A549 (cell line): ENCODE data around the gene C19orf53. TPM values are rescaled to one million over a fixed set of nuclear protein-coding genes. Genes with fewer than 3 reads are reported as not detected.

Experiments used
- ATAC-seq, 2 experiments: fragments of 200-7000 bp in 1 of 2; fragments of >200 bp in 1 of 2; cut with Nextera tagmentation in 1 of 2; cut with Tn5 transposase in 1 of 2; 3 replicates each; pipeline versions ENCODE4 v1.8.0 to v1.9.1; 2018 to 2020; ENCODE audit warnings: mild to moderate bottlenecking in 1 of 2, moderate library complexity in 1 of 2
- CTCF ChIA-PET: fragments of 300-600 bp; sonication (Branson Sonifier 250); formaldehyde crosslinking; extraction: SDS; loops from one replicate; lab custom pipeline; 2021; ENCODE audit warnings: antibody characterized with exemption, inconsistent platforms; lab: Yijun Ruan, JAX
- POLR2A ChIA-PET: fragments of 350-600 bp; formaldehyde crosslinking; extraction: SDS; loops from one replicate; lab custom pipeline; 2021; ENCODE audit warnings: antibody characterized with exemption, inconsistent platforms; lab: Yijun Ruan, JAX
- DNase-seq, 2 experiments: peaks; one replicate each; pipeline versions ENCODE4 v3.0.0 to v3.0.0-alpha.2; 2011 to 2016; ENCODE audit warnings: low read depth in 1 of 2, low spot score in 1 of 2
- FAIRE-seq: peaks from 2 replicates; lab custom pipeline; 2011; peaks lifted over from hg19 to GRCh38; lab: Jason Lieb, UNC
- H3K27ac ChIP-seq, 2 experiments: fragments of >200 bp; sonication (Bioruptor Twin); formaldehyde crosslinking; 3 replicates each; pipeline ENCODE4 v1.5.1; 2016 to 2017
- H3K4me1 ChIP-seq: fragments of >200 bp; sonication (Bioruptor Twin); formaldehyde crosslinking; 3 replicates; pipeline ENCODE4 v1.6.1; 2016
- H3K4me2 ChIP-seq: fragments of >200 bp; sonication (Bioruptor Twin); formaldehyde crosslinking; 3 replicates; pipeline ENCODE4 v1.6.1; 2016
- H3K4me3 ChIP-seq: fragments of >200 bp; sonication (Bioruptor Twin); formaldehyde crosslinking; 3 replicates; pipeline ENCODE4 v1.5.1; 2016
- H3K9me3 ChIP-seq: fragments of >200 bp; sonication (Bioruptor Twin); formaldehyde crosslinking; 3 replicates; pipeline ENCODE4 v1.6.1; 2016
- BHLHE40 ChIP-seq: IDR thresholded peaks from 2 replicates; pipeline ENCODE4 v1.6.1; 2012; ENCODE audit warnings: low read depth, low read length, inconsistent platforms
- CBX2 ChIP-seq: fragments of 200-600 bp; sonication (generic); IDR thresholded peaks from 2 replicates; pipeline ENCODE4 v1.6.1; 2016; ENCODE audit warnings: low read depth, mild to moderate bottlenecking, borderline replicate concordance
- CEBPB ChIP-seq, 2 experiments: fragments of >200 bp in 1 of 2; sonication (Bioruptor Twin) in 1 of 2; formaldehyde crosslinking in 1 of 2; IDR thresholded peaks; 2 replicates each; pipeline ENCODE4 v1.6.1; 2012 to 2016
- CHD2 ChIP-seq: fragments of 150-350 bp; IDR thresholded peaks from 2 replicates; pipeline ENCODE4 v1.6.1; 2014; ENCODE audit warnings: low read length; ENCODE audit not compliant: partially characterized antibody
- CHD4 ChIP-seq: fragments of 200-600 bp; sonication (generic); IDR thresholded peaks from 2 replicates; pipeline ENCODE4 v1.6.1; 2016; ENCODE audit warnings: antibody characterized with exemption, mild to moderate bottlenecking, borderline replicate concordance
- EP300 ChIP-seq, 2 experiments: fragments of >200 bp; sonication (Bioruptor Twin); formaldehyde crosslinking; IDR thresholded peaks; 2 replicates in 1 of 2; 3 replicates in 1 of 2; pipeline ENCODE4 v1.6.1; 2016 to 2017
- FOSB ChIP-seq: fragments of 250-450 bp; sonication (Bioruptor Pico); IDR thresholded peaks from 2 replicates; pipeline ENCODE4 v1.5.0; 2020; ENCODE audit warnings: mild to moderate bottlenecking, moderate library complexity
- FOXS1 ChIP-seq: fragments of 250-450 bp; sonication (Bioruptor Pico); IDR thresholded peaks from 2 replicates; pipeline ENCODE4 v1.5.0; 2020; ENCODE audit warnings: mild to moderate bottlenecking, moderate library complexity
- HDAC2 ChIP-seq: fragments of 200-600 bp; sonication (generic); IDR thresholded peaks from 2 replicates; pipeline ENCODE4 v1.6.1; 2016
- HOXA7 ChIP-seq: fragments of 250-450 bp; sonication (Bioruptor Pico); IDR thresholded peaks from 2 replicates; pipeline ENCODE4 v1.5.0; 2020; ENCODE audit warnings: mild to moderate bottlenecking, moderate library complexity
- HOXB5 ChIP-seq: fragments of 250-450 bp; sonication (Bioruptor Pico); IDR thresholded peaks from 2 replicates; pipeline ENCODE4 v1.5.0; 2020; ENCODE audit warnings: mild to moderate bottlenecking, moderate library complexity
- NPAS2 ChIP-seq: fragments of 250-450 bp; sonication (Bioruptor Pico); IDR thresholded peaks from 2 replicates; pipeline ENCODE4 v1.8.0; 2022; ENCODE audit warnings: mild to moderate bottlenecking, moderate library complexity, borderline replicate concordance
- NR3C1 ChIP-seq: fragments of >200 bp; sonication (Bioruptor Twin); formaldehyde crosslinking; IDR thresholded peaks from 3 replicates; pipeline ENCODE4 v1.6.1; 2017
- POLR2A ChIP-seq: IDR thresholded peaks from 2 replicates; pipeline ENCODE4 v1.6.1; 2012; ENCODE audit warnings: mild to moderate bottlenecking, low read length
- POLR2AphosphoS2 ChIP-seq: conservative IDR thresholded peaks from 2 replicates; pipeline ENCODE4 v1.6.1; 2012; ENCODE audit warnings: low read length, improper control_type of control experiment, inconsistent platforms
- RCOR1 ChIP-seq: fragments of 150-350 bp; IDR thresholded peaks from 2 replicates; pipeline ENCODE4 v1.6.1; 2014; ENCODE audit warnings: antibody characterized with exemption, low read length, low read depth
- RFX5 ChIP-seq: fragments of 450-650 bp; IDR thresholded peaks from 2 replicates; pipeline ENCODE4 v1.7.1; 2014; ENCODE audit warnings: antibody characterized with exemption, mild to moderate bottlenecking, moderate library complexity
- RNF2 ChIP-seq: fragments of 200-600 bp; sonication (generic); IDR thresholded peaks from 2 replicates; pipeline ENCODE4 v1.6.1; 2016; ENCODE audit warnings: low read depth, mild to moderate bottlenecking, antibody characterized with exemption, moderate library complexity, borderline replicate concordance
- SMC3 ChIP-seq: fragments of >200 bp; sonication (Bioruptor Twin); formaldehyde crosslinking; IDR thresholded peaks from 3 replicates; pipeline ENCODE4 v1.6.1; 2018; ENCODE audit warnings: inconsistent platforms
- TP53 ChIP-seq: fragments of 250-450 bp; sonication (Bioruptor Pico); IDR thresholded peaks from 2 replicates; pipeline ENCODE4 v1.5.0; 2021; ENCODE audit warnings: mild to moderate bottlenecking, moderate library complexity
- ZSCAN20 ChIP-seq: fragments of 250-450 bp; sonication (Bioruptor Pico); IDR thresholded peaks from 2 replicates; pipeline ENCODE4 v1.8.0; 2022; ENCODE audit warnings: mild to moderate bottlenecking, moderate library complexity
- WGBS: methylation state at CpG from one replicate; pipeline ENCODE4 v1.1.6; 2017; ENCODE audit errors: missing lambda C conversion rate; 5-methylcytosine and 5-hydroxymethylcytosine counted together
- polyA plus RNA-seq, 4 experiments: library from polyadenylated mRNA; depleted of rRNA in 3 of 4; stranded (reverse); fragments of >200 nt; fragmentation: RNase III in 1 of 4; extraction: RNeasy Plus Mini Kit Qiagen cat#74134 plus additional on column Dnase treatment in 1 of 4; gene quantifications; 2 replicates in 3 of 4; 3 replicates in 1 of 4; pipeline ENCODE4 v1.2.3, GENCODE V29; 2011 to 2017
- TF ChIP-seq, protein P1 (sequence below): fragments of >200 bp; sonication (Bioruptor Twin); formaldehyde crosslinking; IDR thresholded peaks from 2 replicates; pipeline ENCODE4 v1.6.1; 2016
- TF ChIP-seq, protein P2 (sequence below): fragments of 250-450 bp; sonication (Bioruptor Pico); IDR thresholded peaks from 2 replicates; pipeline ENCODE4 v1.5.0; 2020; ENCODE audit warnings: low read depth, mild to moderate bottlenecking, moderate library complexity
- TF ChIP-seq, protein P3 (sequence below): IDR thresholded peaks from 2 replicates; pipeline ENCODE4 v1.6.1; 2012
- TF ChIP-seq, protein P4 (sequence below): fragments of >200 bp; sonication (Bioruptor Twin); formaldehyde crosslinking; IDR thresholded peaks from 3 replicates; pipeline ENCODE4 v1.6.1; 2016
- TF ChIP-seq, protein P5 (sequence below): fragments of >200 bp; sonication (Bioruptor Twin); formaldehyde crosslinking; IDR thresholded peaks from 3 replicates; pipeline ENCODE4 v1.5.1; 2016
- TF ChIP-seq, protein P6 (sequence below): IDR thresholded peaks from 2 replicates; pipeline ENCODE4 v1.6.1; 2012; ENCODE audit warnings: low read depth, borderline replicate concordance
- TF ChIP-seq, protein P7 (sequence below): fragments of 200-600 bp; sonication (generic); IDR thresholded peaks from 2 replicates; pipeline ENCODE4 v1.6.1; 2016; ENCODE audit warnings: antibody characterized with exemption, mild to moderate bottlenecking, moderate library complexity

C19orf53 gene
- polyA plus RNA-seq, 2 of the 4 experiments (the other 2 are of a cell fraction): 105 to 143 TPM

DNA sequence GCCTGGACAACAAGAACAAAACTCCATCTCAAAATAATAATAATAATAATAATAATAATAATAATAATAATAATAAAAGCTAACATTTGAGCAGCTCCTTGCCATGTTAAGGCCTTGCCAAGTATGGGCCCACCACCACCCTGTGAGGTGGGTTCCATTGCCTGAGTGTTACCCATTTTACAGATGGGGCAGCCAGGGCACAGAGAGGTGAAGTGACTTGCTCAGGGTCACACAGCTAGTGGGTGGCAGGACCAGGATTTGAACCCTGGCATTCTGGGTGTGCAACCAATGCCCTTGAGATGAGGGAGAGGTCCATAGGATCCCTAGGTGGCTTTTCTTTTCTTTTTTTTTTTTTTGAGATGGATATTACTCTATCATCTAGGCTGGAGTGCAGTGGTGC is 50.4 kb downstream of the C19orf53 start:
- Histone ChIP-seq H3K9me3 (no peaks in the 10 kb centered on the region), H3K4me2 (no peak overlapping the region), H3K27ac (no peak overlapping the region), H3K4me3 (no peak overlapping the region)
- ATAC-seq: no peak
- TF ChIP-seq RCOR1: no peak
- TF ChIP-seq HOXA7 (CRISPR knock-in tag): no peak
- TF ChIP-seq FOXS1 (CRISPR knock-in tag): no peak
- TF ChIP-seq, protein P1, sequence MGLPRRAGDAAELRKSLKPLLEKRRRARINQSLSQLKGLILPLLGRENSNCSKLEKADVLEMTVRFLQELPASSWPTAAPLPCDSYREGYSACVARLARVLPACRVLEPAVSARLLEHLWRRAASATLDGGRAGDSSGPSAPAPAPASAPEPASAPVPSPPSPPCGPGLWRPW: no peak
- no peak for TF ChIP-seq FOSB (CRISPR knock-in tag)
- TF ChIP-seq HDAC2: no peak
- no peak for TF ChIP-seq HOXB5 (CRISPR knock-in tag)
- no peak for TF ChIP-seq RFX5
- no peak for TF ChIP-seq NPAS2 (CRISPR knock-in tag)
- TF ChIP-seq ZSCAN20 (CRISPR knock-in tag): no peak
- TF ChIP-seq POLR2A: no peak
- no peak for TF ChIP-seq CHD2
- TF ChIP-seq, protein P2, sequence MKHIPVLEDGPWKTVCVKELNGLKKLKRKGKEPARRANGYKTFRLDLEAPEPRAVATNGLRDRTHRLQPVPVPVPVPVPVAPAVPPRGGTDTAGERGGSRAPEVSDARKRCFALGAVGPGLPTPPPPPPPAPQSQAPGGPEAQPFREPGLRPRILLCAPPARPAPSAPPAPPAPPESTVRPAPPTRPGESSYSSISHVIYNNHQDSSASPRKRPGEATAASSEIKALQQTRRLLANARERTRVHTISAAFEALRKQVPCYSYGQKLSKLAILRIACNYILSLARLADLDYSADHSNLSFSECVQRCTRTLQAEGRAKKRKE: no peak
- TF ChIP-seq, protein P3, sequence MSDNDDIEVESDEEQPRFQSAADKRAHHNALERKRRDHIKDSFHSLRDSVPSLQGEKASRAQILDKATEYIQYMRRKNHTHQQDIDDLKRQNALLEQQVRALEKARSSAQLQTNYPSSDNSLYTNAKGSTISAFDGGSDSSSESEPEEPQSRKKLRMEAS: no peak
- TF ChIP-seq, protein P4, sequence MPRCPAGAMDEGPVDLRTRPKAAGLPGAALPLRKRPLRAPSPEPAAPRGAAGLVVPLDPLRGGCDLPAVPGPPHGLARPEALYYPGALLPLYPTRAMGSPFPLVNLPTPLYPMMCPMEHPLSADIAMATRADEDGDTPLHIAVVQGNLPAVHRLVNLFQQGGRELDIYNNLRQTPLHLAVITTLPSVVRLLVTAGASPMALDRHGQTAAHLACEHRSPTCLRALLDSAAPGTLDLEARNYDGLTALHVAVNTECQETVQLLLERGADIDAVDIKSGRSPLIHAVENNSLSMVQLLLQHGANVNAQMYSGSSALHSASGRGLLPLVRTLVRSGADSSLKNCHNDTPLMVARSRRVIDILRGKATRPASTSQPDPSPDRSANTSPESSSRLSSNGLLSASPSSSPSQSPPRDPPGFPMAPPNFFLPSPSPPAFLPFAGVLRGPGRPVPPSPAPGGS: no peak
- TF ChIP-seq EP300 (IDR thresholded peaks at IDR 0.05): no peak
- no peak for TF ChIP-seq SMC3
- TF ChIP-seq RNF2: no peak
- TF ChIP-seq, protein P5, sequence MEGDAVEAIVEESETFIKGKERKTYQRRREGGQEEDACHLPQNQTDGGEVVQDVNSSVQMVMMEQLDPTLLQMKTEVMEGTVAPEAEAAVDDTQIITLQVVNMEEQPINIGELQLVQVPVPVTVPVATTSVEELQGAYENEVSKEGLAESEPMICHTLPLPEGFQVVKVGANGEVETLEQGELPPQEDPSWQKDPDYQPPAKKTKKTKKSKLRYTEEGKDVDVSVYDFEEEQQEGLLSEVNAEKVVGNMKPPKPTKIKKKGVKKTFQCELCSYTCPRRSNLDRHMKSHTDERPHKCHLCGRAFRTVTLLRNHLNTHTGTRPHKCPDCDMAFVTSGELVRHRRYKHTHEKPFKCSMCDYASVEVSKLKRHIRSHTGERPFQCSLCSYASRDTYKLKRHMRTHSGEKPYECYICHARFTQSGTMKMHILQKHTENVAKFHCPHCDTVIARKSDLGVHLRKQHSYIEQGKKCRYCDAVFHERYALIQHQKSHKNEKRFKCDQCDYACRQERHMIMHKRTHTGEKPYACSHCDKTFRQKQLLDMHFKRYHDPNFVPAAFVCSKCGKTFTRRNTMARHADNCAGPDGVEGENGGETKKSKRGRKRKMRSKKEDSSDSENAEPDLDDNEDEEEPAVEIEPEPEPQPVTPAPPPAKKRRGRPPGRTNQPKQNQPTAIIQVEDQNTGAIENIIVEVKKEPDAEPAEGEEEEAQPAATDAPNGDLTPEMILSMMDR: no peak
- TF ChIP-seq, all 56 proteins: peak for 0
- FAIRE-seq: no peak
- 0 out of 3 replicates have a peak, but pooled peaks cover 2% of the 10 kb centered on the region for H3K4me1 ChIP-seq
- ChIA-PET CTCF (interaction anchor here (0.9 to 2.8 kb wide), 3 partner anchors 19 to 37 kb away, joined by 3 to 9 read pairs (median 6); no protein-coding TSS in a partner anchor), POLR2A (no interaction called here)
- no peak for DNase-seq

DNA sequence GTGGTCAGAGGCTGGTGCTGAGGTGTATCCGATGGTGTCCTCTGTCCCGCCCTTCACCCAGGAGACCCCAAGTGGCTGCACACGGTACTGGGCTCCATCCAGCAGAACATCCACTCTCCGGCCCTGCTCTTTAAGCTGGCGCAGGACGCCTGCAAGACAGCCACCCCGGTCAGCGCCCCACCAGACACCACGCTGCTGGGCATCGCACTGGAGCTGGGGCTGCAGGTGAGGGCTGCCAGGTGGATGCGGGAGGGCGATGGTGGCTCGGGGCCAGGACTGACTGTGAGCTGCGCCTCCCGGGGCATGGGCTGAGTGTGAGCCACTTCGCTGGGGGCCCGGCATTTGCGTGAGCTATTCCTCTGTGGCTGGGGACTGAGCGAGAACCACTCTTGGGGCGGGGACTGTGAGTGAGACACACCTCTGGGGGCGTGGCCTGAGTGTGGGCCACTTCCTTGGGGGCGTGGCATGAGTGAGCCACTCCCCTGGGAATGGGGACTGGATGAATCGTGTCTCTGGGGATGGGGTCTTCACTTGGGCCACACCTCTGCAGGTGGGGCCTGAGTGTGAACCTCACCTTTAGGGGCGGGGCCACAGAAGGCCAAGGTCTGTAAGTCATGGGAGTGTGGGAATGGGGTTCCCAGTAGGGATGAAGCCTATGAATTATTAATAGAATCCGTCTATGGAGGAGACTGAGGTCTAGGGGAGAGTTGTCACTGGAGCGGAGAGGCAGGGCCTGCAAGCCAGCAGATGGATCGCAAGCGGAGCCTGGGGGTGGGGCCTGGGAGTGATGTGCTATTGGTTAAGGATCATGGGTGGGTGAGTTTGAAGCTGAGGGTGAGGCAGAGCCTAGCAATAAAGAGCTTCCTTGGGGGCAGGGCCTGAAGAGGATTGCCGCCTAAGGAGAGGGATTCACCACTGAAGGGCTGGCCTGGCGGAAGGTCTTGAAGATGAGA is 51.5 kb downstream of the C19orf53 start:
- no peak for FAIRE-seq

More for the DNA sequence above, 51.5 kb downstream of the C19orf53 start:
- DNase-seq: peak in 1 of 2 experiments; percentile 53
- ATAC-seq: peak; percentile 14 to 31; a peak in 4 of 6 replicates
- H3K27ac ChIP-seq: no peak overlapping the region
- CTCF ChIA-PET: interaction anchor here (1.0 to 2.2 kb wide), 4 partner anchors 10 to 42 kb away, joined by 3 to 6 read pairs (median 4); no protein-coding TSS in a partner anchor
- no peak overlapping the region for H3K4me2 ChIP-seq
- TF ChIP-seq RFX5 (no peak), FOXS1 (CRISPR knock-in tag) (no peak), POLR2AphosphoS2 (no peak), CBX2 (no peak), FOSB (CRISPR knock-in tag) (no peak), BHLHE40 (no peak), TP53 (CRISPR knock-in tag) (no peak), RCOR1 (no peak), CHD4 (no peak), NR3C1 (no peak), CEBPB (IDR thresholded peaks at IDR 0.05) (no peak)
- TF ChIP-seq, protein P6, sequence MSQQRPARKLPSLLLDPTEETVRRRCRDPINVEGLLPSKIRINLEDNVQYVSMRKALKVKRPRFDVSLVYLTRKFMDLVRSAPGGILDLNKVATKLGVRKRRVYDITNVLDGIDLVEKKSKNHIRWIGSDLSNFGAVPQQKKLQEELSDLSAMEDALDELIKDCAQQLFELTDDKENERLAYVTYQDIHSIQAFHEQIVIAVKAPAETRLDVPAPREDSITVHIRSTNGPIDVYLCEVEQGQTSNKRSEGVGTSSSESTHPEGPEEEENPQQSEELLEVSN: no peak
- TF ChIP-seq, protein P7, sequence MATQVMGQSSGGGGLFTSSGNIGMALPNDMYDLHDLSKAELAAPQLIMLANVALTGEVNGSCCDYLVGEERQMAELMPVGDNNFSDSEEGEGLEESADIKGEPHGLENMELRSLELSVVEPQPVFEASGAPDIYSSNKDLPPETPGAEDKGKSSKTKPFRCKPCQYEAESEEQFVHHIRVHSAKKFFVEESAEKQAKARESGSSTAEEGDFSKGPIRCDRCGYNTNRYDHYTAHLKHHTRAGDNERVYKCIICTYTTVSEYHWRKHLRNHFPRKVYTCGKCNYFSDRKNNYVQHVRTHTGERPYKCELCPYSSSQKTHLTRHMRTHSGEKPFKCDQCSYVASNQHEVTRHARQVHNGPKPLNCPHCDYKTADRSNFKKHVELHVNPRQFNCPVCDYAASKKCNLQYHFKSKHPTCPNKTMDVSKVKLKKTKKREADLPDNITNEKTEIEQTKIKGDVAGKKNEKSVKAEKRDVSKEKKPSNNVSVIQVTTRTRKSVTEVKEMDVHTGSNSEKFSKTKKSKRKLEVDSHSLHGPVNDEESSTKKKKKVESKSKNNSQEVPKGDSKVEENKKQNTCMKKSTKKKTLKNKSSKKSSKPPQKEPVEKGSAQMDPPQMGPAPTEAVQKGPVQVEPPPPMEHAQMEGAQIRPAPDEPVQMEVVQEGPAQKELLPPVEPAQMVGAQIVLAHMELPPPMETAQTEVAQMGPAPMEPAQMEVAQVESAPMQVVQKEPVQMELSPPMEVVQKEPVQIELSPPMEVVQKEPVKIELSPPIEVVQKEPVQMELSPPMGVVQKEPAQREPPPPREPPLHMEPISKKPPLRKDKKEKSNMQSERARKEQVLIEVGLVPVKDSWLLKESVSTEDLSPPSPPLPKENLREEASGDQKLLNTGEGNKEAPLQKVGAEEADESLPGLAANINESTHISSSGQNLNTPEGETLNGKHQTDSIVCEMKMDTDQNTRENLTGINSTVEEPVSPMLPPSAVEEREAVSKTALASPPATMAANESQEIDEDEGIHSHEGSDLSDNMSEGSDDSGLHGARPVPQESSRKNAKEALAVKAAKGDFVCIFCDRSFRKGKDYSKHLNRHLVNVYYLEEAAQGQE: no peak
- TF ChIP-seq, all 56 proteins: peak for 0
- POLR2A ChIA-PET: interaction anchor here (0.6 kb wide), 1 partner anchor 56 kb away, joined by 3 read pairs; no protein-coding TSS in a partner anchor
- no peak overlapping the region for H3K4me3 ChIP-seq
- WGBS: 77% methylated on average over 13 of the region's 30 CpGs
- H3K9me3 ChIP-seq: no peaks in the 10 kb centered on the region
- H3K4me1 ChIP-seq: 0 out of 3 replicates have a peak, but pooled peaks cover 2% of the 10 kb centered on the region
